MCF 10A (cell line): ENCODE results near the gene CENPB. TPM values are rescaled to one million over a fixed set of nuclear protein-coding genes. Genes with fewer than 3 reads are reported as not detected.
"Not testable (repeated sequence)": the region's sequence is repeated elsewhere in the genome, so short reads cannot be mapped to it uniquely, and the experiment has no call there.

Experiments
- BruUV-seq: library from RNA; stranded (reverse); fragments of 400-500 nt; replicated peaks from 2 replicates; lab custom pipeline; 2021; lab: Mats Ljungman, UMichigan
- CTCF ChIA-PET: fragments of 300-600 bp; sonication (Branson Sonifier 250); formaldehyde crosslinking; extraction: SDS; loops from one replicate; lab custom pipeline; 2021; ENCODE audit warnings: antibody characterized with exemption, inconsistent platforms; lab: Yijun Ruan, JAX
- POLR2A ChIA-PET: fragments of 300-600, 350-650 bp; sonication (Branson Sonifier 250); formaldehyde crosslinking; extraction: SDS; loops from one replicate; lab custom pipeline; 2020; ENCODE audit warnings: antibody characterized with exemption, inconsistent platforms; lab: Yijun Ruan, JAX
- DNase-seq: peaks from one replicate; pipeline ENCODE4 v3.0.0-alpha.2; 2018; ENCODE audit not compliant: unreplicated experiment
- H3K27ac Mint-ChIP-seq: one replicate; pipeline ENCODE4 v1.8.0; 2022; ENCODE audit warnings: mild to moderate bottlenecking, low read depth, mixed read lengths; ENCODE audit not compliant: unreplicated experiment
- H3K27me3 Mint-ChIP-seq: one replicate; pipeline ENCODE4 v1.8.0; 2022; ENCODE audit warnings: mixed read lengths; ENCODE audit not compliant: insufficient read depth, unreplicated experiment
- H3K36me3 Mint-ChIP-seq: one replicate; pipeline ENCODE4 v1.8.0; 2022; ENCODE audit warnings: mild to moderate bottlenecking, moderate library complexity, mixed read lengths; ENCODE audit not compliant: insufficient read depth, unreplicated experiment
- H3K4me1 Mint-ChIP-seq: one replicate; pipeline ENCODE4 v1.8.0; 2022; ENCODE audit warnings: mixed read lengths; ENCODE audit not compliant: insufficient read depth, unreplicated experiment
- H3K4me3 Mint-ChIP-seq: one replicate; pipeline ENCODE4 v1.8.0; 2022; ENCODE audit warnings: mild to moderate bottlenecking, moderate library complexity, mixed read lengths; ENCODE audit not compliant: unreplicated experiment
- H3K9me3 Mint-ChIP-seq: one replicate; pipeline ENCODE4 v1.8.0; 2022; ENCODE audit warnings: mixed read lengths; ENCODE audit not compliant: unreplicated experiment
- intact Hi-C: fragments of 100-400 bp; cut with micrococcal nuclease; formaldehyde crosslinking; loops from 2 replicates; pipeline ENCODE4 v1.14.1; 2022
- total RNA-seq: library from RNA; stranded (reverse); gene quantifications from 2 replicates; pipeline ENCODE4 v1.2.3, GENCODE V29; 2022
- TF ChIP-seq, protein P1 (sequence below): fragments of 200-600 bp; IDR thresholded peaks from one replicate; pipeline ENCODE4 v1.8.0; 2022; ENCODE audit warnings: antibody characterized with exemption, mild to moderate bottlenecking; ENCODE audit not compliant: unreplicated experiment

Gene CENPB
- total RNA-seq, 1 experiment from 2014 or later: 54.8 TPM

DNA sequence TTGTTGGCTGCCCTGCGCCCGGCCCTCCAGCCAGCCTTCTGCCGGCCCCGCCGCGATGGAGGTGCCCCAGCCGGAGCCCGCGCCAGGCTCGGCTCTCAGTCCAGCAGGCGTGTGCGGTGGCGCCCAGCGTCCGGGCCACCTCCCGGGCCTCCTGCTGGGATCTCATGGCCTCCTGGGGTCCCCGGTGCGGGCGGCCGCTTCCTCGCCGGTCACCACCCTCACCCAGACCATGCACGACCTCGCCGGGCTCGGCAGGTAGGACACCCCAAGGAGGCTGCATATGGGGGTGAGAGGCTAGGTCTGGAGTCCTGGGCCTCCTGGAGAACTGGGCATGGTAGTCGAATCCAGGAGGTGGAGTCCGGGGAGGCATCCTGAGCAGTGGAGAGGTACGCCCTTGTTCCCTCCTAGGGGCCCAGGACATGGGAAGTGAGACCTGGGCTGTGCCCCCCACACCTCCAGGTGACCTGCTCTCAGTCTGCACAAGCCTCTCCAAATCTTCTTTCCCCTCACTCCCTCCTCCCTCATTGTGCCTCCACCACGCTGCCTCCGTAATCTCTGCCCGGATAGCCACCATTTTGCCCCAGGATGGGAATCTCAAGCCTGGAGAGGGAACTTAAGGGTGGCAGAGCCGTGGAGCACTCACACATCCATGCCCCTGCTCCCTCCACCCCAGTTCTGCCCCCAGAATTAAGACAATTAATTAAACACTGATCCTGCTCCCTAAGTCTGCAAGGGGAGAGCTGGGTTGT, 10.1 kb upstream of the CENPB start:
- Mint-ChIP-seq H3K4me3 (peak overlapping the region; percentile 97), H3K9me3 (no peaks in the 10 kb centered on the region), H3K27ac (peak overlapping the region; percentile 94), H3K36me3 (peaks cover 46% of the 10 kb centered on the region), H3K4me1 (peaks cover 25% of the 10 kb centered on the region), H3K27me3 (no peaks in the 10 kb centered on the region)
- intact Hi-C loops: loop anchor here (1.0 kb wide), 2 partner anchors 15 to 24 kb away; partner anchors contain the start of gene AP5S1
- CTCF ChIA-PET: interaction anchor here (1.0 to 2.2 kb wide), 7 partner anchors 8 to 24 kb away, joined by 5 to 11 read pairs (median 6); partner anchors contain the start of gene AP5S1
- TF ChIP-seq, protein P1, sequence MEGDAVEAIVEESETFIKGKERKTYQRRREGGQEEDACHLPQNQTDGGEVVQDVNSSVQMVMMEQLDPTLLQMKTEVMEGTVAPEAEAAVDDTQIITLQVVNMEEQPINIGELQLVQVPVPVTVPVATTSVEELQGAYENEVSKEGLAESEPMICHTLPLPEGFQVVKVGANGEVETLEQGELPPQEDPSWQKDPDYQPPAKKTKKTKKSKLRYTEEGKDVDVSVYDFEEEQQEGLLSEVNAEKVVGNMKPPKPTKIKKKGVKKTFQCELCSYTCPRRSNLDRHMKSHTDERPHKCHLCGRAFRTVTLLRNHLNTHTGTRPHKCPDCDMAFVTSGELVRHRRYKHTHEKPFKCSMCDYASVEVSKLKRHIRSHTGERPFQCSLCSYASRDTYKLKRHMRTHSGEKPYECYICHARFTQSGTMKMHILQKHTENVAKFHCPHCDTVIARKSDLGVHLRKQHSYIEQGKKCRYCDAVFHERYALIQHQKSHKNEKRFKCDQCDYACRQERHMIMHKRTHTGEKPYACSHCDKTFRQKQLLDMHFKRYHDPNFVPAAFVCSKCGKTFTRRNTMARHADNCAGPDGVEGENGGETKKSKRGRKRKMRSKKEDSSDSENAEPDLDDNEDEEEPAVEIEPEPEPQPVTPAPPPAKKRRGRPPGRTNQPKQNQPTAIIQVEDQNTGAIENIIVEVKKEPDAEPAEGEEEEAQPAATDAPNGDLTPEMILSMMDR: no peak
- BruUV-seq: no TSS peak
- POLR2A ChIA-PET: interaction anchor here (0.6 to 3.2 kb wide), 11 partner anchors 11 to 306 kb away, joined by 3 to 36 read pairs (median 4); partner anchors contain the start of genes ADISSP, AP5S1 and CENPB
- DNase-seq: peak; percentile 39

DNA sequence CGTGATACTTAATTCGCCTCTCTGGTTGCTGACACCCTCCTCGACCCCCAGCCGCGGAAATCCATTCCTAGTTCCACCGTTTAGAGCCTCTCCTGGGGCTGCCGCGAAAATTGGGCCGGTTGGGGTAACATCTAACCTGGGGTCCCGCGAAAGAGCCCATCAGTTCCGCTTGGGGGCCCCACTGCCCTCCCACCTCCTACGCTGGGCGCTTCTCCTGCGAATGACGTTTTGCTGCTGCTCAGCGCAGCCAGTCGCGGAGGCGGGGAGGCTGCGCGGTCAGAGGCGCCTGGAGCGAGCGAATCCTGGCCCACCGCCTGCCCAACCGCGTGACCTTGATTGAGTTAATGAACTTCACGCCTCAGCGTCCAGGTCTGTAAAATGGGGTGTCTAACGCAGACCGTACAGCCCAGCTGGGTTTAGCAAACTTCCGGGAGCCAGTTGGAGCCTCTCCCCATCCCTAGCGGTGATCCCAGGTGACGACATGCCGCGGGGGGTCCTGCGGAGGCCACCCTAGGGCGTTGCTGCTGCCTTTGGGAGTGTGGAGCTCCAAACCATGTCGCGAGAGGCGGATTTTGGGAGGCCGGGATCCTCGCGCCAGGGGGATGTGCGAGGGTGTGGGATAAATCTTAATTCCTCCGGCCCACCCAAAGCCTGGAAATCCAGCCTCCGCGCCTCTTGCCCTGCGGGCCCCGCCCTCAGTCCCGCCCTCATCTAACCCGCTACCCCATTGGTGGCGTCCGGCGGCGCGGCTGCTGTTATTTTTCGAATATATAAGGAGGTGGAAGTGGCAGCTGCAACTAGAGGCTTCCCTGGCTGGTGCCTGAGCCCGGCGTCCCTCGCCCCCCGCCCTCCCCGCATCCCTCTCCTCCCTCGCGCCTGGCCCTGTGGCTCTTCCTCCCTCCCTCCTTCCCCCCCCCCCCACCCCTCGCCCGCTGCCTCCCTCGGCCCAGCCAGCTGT, 9.2 kb upstream of the CENPB start, which contains the start of gene CDC25B:
Gene CDC25B (plus strand): TSS at position 800 of the 958 bp plus-strand sequence. CDS start 222 bp downstream, outside the sequence.
- ChIA-PET POLR2A (interaction anchor here (0.7 to 3.2 kb wide), 9 partner anchors 10 to 306 kb away, joined by 3 to 36 read pairs (median 4); partner anchors contain the start of genes ADISSP, AP5S1 and CENPB), CTCF (interaction anchor here (0.7 to 2.2 kb wide), 11 partner anchors 8 to 40 kb away, joined by 3 to 11 read pairs (median 5); partner anchors contain the start of genes AP5S1 and CENPB)
- TF ChIP-seq, protein P1: peak; percentile 45
- Mint-ChIP-seq H3K36me3 (peaks cover 37% of the 10 kb centered on the region), H3K4me1 (peaks cover 25% of the 10 kb centered on the region), H3K4me3 (peak within 1 kb of the TSS; percentile 97), H3K27me3 (no peaks in the 10 kb centered on the region), H3K9me3 (no peaks in the 10 kb centered on the region), H3K27ac (peak within 1 kb of the TSS; percentile 94)
- intact Hi-C loops: loop anchor here (1.0 kb wide), 1 partner anchor 25 kb away; the partner anchor contains the start of gene AP5S1
- TSS peak; percentile 76 for BruUV-seq
- DNase-seq: peak; percentile 95

DNA sequence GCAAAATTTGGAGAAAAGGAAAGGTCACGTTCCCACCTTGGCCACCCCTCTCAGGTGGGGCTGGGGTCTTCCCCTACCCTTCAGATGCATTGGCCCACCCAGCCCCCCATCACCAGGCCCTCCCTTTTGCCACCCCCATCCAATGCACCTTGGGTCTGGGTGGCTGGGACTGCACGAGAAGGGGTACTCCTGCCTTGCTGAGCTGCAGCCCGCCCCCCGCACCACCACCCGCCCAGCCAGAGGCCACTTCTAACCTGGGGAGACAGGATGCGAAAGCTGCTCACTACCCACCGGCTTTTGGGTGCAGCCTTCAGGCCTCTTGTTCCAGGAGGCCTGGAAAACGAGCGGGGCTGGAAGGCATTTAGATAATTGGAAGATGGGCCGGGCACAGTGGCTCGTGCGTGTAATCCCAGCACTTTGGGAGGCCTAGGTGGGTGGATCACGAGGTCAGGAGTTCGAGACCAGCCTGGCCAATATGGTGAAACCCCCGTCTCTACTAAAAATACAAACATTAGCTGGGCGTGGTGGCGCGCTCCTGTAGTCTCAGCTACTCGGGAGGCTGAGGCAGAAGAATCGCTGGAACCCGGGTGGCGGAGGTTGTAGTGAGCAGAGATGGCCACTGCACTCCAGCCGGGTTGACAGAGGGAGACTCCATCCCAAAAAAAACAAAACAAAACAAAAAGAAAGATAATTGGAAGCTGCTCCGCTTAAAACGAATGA, 8.3 kb upstream of the CENPB start:
- Mint-ChIP-seq H3K9me3 (no peaks in the 10 kb centered on the region), H3K27ac (peak overlapping the region; percentile 79), H3K27me3 (no peaks in the 10 kb centered on the region), H3K4me3 (peak overlapping the region; percentile 97), H3K36me3 (peaks cover 28% of the 10 kb centered on the region), H3K4me1 (peaks cover 18% of the 10 kb centered on the region)
- TF ChIP-seq, protein P1: no peak
- no TSS peak for BruUV-seq
- DNase-seq: no peak
- intact Hi-C loops: no loop called here
- CTCF ChIA-PET: interaction anchor here (0.7 to 2.2 kb wide), 10 partner anchors 8 to 41 kb away, joined by 3 to 11 read pairs (median 4); partner anchors contain the start of genes AP5S1 and CENPB
- POLR2A ChIA-PET: interaction anchor here (1.6 to 3.2 kb wide), 4 partner anchors 9 to 50 kb away, joined by 4 to 36 read pairs (median 15); partner anchors contain the start of genes AP5S1 and CENPB

DNA sequence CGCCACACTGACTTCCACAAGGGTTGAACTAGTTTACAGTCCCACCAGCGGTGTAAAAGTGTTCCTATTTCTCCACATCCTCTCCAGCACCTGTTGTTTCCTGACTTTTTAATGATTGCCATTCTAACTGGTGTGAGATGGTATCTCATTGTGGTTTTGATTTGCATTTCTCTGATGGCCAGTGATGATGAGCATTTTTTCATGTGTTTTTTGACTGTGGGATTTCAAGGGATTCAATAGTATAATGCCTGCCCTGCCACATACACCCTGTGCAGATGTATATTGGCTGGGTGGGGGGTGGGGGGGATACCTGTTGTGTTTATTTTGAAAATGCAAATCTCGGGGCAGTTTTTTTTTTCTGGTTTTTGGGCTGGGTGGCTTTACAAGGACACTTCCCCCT, 7.6 kb upstream of the CENPB start:
- H3K9me3 Mint-ChIP-seq, DNase-seq, H3K27ac Mint-ChIP-seq, H3K4me3 Mint-ChIP-seq, intact Hi-C loops, BruUV-seq, H3K27me3 Mint-ChIP-seq: not testable (repeated sequence)
- POLR2A ChIA-PET: interaction anchor here (3.2 kb wide), 1 partner anchor 26 kb away, joined by 36 read pairs; the partner anchor contains the start of gene AP5S1
- Mint-ChIP-seq H3K36me3 (peaks cover 27% of the 10 kb centered on the region), H3K4me1 (peaks cover 18% of the 10 kb centered on the region)
- CTCF ChIA-PET: interaction anchor here (0.9 to 2.0 kb wide), 2 partner anchors 9 to 24 kb away, joined by 3 to 5 read pairs; no protein-coding TSS in a partner anchor

DNA sequence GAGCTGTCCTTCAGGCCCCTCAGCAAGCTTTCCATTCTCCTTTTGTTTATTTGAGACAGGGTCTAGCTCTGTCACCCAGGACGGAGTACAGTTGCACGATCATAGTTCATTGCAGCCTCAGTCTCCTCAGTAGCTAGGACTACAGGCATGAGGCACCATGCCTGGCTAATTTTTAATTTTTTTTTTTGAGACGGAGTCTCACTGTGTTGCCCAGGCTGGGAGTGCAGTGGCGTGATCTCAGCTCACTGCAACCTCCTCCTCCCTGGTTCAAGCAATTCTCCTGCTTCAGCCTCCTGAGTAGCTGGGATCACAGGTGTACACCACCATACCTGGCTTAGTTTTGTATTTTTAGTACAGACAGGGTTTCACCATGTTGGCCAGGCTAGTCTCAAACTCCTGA, 2.7 kb upstream of the CENPB start:
- not testable (repeated sequence) for H3K9me3 Mint-ChIP-seq, H3K27me3 Mint-ChIP-seq, DNase-seq, BruUV-seq, H3K4me3 Mint-ChIP-seq
- intact Hi-C loops: loop anchor here (10.0 kb wide), 1 partner anchor 286 kb away; no protein-coding TSS in a partner anchor
- H3K4me1 Mint-ChIP-seq: peaks cover 25% of the 10 kb centered on the region
- ChIA-PET POLR2A (interaction anchor here (0.6 to 5.2 kb wide), 3 partner anchors 20 to 348 kb away, joined by 3 to 61 read pairs (median 3); partner anchors contain the start of gene ADISSP), CTCF (interaction anchor here (0.6 to 12.0 kb wide), 6 partner anchors 16 to 98 kb away, joined by 3 to 231 read pairs (median 5); partner anchors contain the start of gene AP5S1)
- peaks cover 12% of the 10 kb centered on the region for H3K36me3 Mint-ChIP-seq
- H3K27ac Mint-ChIP-seq: peak overlapping the region; percentile 25
